ENCODE data around the gene KCNK4.

DNA sequence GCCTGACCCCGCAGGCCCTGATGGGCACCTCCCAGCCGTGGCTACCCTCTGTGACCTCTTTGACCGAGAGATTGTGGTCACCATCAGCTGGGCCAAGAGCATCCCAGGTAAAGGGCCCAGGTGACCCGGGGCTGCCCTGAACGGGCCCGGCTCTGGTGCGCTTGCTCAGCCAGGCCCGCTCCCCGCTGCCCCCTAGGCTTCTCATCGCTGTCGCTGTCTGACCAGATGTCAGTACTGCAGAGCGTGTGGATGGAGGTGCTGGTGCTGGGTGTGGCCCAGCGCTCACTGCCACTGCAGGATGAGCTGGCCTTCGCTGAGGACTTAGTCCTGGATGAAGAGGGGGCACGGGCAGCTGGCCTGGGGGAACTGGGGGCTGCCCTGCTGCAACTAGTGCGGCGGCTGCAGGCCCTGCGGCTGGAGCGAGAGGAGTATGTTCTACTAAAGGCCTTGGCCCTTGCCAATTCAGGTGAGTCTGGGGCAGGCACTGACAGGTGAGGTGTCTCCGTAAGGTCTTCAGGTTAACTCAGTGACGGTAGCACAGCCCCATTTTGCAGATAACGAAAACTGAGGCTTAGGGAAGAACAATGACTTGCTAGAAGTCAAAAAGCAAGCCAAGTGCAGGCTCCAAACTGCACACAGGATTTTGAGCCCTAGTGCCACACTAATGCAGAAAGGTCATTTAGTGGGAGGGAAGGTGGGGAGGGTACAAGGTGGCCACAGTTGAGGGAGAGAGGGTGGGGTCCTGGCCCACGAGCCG, 23.9 kb downstream of the KCNK4 start:
- TF ChIP-seq, protein P1, sequence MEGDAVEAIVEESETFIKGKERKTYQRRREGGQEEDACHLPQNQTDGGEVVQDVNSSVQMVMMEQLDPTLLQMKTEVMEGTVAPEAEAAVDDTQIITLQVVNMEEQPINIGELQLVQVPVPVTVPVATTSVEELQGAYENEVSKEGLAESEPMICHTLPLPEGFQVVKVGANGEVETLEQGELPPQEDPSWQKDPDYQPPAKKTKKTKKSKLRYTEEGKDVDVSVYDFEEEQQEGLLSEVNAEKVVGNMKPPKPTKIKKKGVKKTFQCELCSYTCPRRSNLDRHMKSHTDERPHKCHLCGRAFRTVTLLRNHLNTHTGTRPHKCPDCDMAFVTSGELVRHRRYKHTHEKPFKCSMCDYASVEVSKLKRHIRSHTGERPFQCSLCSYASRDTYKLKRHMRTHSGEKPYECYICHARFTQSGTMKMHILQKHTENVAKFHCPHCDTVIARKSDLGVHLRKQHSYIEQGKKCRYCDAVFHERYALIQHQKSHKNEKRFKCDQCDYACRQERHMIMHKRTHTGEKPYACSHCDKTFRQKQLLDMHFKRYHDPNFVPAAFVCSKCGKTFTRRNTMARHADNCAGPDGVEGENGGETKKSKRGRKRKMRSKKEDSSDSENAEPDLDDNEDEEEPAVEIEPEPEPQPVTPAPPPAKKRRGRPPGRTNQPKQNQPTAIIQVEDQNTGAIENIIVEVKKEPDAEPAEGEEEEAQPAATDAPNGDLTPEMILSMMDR (IDR thresholded peaks at IDR 0.05), result no peak
- no peak for TF ChIP-seq EZH2phosphoT487 (IDR thresholded peaks at IDR 0.05)

Measured in neural progenitor cell (in vitro differentiated cells).